Stomach (tissue), 9 donors: ENCODE data around the gene CLIP2. TPM values are rescaled to one million over a fixed set of nuclear protein-coding genes. Genes with fewer than 3 reads are reported as not detected.
"Not testable (repeated sequence)": the region's sequence is repeated elsewhere in the genome, so short reads cannot be mapped to it uniquely, and the experiment has no call there.

ENCODE experiments used
- DNase-seq, 2 donors: peaks; one replicate each; pipeline versions ENCODE4 v3.0.0 to v3.0.0-alpha.2; 2013 to 2019
- H3K27ac ChIP-seq, 5 donors: fragments of 200-600 bp in 4 of 5; sonication (generic) in 4 of 5; one replicate each; pipeline ENCODE4 v1.5.1; 2013 to 2019; ENCODE audit warnings: mild to moderate bottlenecking in 1 of 5, moderate library complexity in 1 of 5
- H3K27me3 ChIP-seq, 3 donors: fragments of 200-600 bp; sonication (generic); one replicate each; pipeline ENCODE4 v1.5.1; 2017 to 2019; ENCODE audit warnings: mixed run types in 1 of 3
- H3K36me3 ChIP-seq, 4 donors: fragments of 200-600 bp; sonication (generic); 1 replicate in 3 of 4; 2 replicates in 1 of 4; pipeline ENCODE4 v1.5.1; 2016 to 2019
- H3K4me1 ChIP-seq, 4 donors: fragments of 200-600 bp; sonication (generic); one replicate each; pipeline ENCODE4 v1.5.1; 2016 to 2019
- H3K4me3 ChIP-seq, 4 donors: fragments of 200-600 bp; sonication (generic) in 3 of 4; one replicate each; pipeline ENCODE4 v1.5.1; 2016 to 2019; ENCODE audit warnings: mild to moderate bottlenecking in 1 of 4
- H3K9me3 ChIP-seq, 4 donors: fragments of 200-600 bp; sonication (generic); one replicate each; pipeline ENCODE4 v1.5.1; 2016 to 2019
- EP300 ChIP-seq: sonication (generic); formaldehyde crosslinking; IDR thresholded peaks from one replicate; pipeline ENCODE4 v1.6.1; 2017; ENCODE audit warnings: antibody characterized with exemption
- POLR2A ChIP-seq, 4 donors: fragments of 450-650 bp; IDR thresholded peaks; one replicate each; pipeline ENCODE4 v1.6.1; 2016; ENCODE audit warnings: antibody characterized with exemption in 4 of 4, control low read depth in 2 of 4, mild to moderate bottlenecking in 1 of 4, moderate library complexity in 1 of 4
- POLR2AphosphoS5 ChIP-seq, 3 donors: sonication (generic); formaldehyde crosslinking; IDR thresholded peaks; one replicate each; pipeline ENCODE4 v1.6.1; 2016; ENCODE audit warnings: antibody characterized with exemption in 3 of 3
- WGBS, 5 donors: extraction: QIAGEN DNeasy Blood & Tissue Kit in 3 of 5; methylation state at CpG; one replicate each; pipeline versions ENCODE4 v1.1.5 to v1.1.7; 2013 to 2018; 5-methylcytosine and 5-hydroxymethylcytosine counted together
- intact Hi-C: fragments of 100-400 bp; cut with DNase I; formaldehyde crosslinking; loops from one replicate; pipeline ENCODE4 v1.15.1; 2023; ENCODE audit warnings: low total_unique reads
- polyA plus RNA-seq, 3 donors: library from polyadenylated mRNA; stranded (reverse); fragments of 200-250 nt; gene quantifications; one replicate each; pipeline ENCODE4 v1.2.3, GENCODE V29; 2013
- total RNA-seq, 5 donors: library from RNA; depleted of rRNA; stranded (reverse); fragments of >200 nt; gene quantifications; one replicate each; pipeline versions ENCODE4 v1.1.0 to v1.2.3, GENCODE V29; 2014 to 2016
- TF ChIP-seq, protein P1 (sequence below), 7 experiments: fragments of 450-650 bp in 4 of 7; fragments of 200-600 bp in 3 of 7; sonication (generic) in 3 of 7; IDR thresholded peaks; one replicate each; pipeline ENCODE4 v1.5.1; 2016 to 2019; ENCODE audit warnings: antibody characterized with exemption in 7 of 7, control low read depth in 2 of 7, mild to moderate bottlenecking in 1 of 7
- donor health status: healthy with polysubstance abuse.
- donor health status: Bipolar disorder and iron deficiency.
- donor health status: healthy.

CLIP2 gene
- total and polyA plus RNA-seq, 8 donors, result 4.5 to 485 (median 23.9) TPM

GRCh38 chr7:74418538-74418937 lies 129.3 kb downstream of the CLIP2 start:
- Histone ChIP-seq H3K9me3 (no peaks in the 10 kb centered on the region), H3K36me3 (no peaks in the 10 kb centered on the region), H3K4me1 (peaks cover 0 to 8% (median 4%) of the 10 kb centered on the region in 4 donors), H3K27me3 (no peaks in the 10 kb centered on the region), H3K4me3 (no peak overlapping the region), H3K27ac (no peak overlapping the region)
- no peak for DNase-seq
- intact Hi-C loops, result loop anchor here (5.0 kb wide), 1 partner anchor 149 kb away; no protein-coding TSS in a partner anchor
- 82 to 91% (median 85%) methylated on average over 10 of the region's 10 CpGs for WGBS, 5 donors
- TF ChIP-seq EP300, result no peak
- no peak for TF ChIP-seq POLR2AphosphoS5 (IDR thresholded peaks at IDR 0.05)
- TF ChIP-seq, protein P1, sequence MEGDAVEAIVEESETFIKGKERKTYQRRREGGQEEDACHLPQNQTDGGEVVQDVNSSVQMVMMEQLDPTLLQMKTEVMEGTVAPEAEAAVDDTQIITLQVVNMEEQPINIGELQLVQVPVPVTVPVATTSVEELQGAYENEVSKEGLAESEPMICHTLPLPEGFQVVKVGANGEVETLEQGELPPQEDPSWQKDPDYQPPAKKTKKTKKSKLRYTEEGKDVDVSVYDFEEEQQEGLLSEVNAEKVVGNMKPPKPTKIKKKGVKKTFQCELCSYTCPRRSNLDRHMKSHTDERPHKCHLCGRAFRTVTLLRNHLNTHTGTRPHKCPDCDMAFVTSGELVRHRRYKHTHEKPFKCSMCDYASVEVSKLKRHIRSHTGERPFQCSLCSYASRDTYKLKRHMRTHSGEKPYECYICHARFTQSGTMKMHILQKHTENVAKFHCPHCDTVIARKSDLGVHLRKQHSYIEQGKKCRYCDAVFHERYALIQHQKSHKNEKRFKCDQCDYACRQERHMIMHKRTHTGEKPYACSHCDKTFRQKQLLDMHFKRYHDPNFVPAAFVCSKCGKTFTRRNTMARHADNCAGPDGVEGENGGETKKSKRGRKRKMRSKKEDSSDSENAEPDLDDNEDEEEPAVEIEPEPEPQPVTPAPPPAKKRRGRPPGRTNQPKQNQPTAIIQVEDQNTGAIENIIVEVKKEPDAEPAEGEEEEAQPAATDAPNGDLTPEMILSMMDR (IDR thresholded peaks at IDR 0.05), result no peak
- no peak for TF ChIP-seq POLR2A (IDR thresholded peaks at IDR 0.05)

DNA sequence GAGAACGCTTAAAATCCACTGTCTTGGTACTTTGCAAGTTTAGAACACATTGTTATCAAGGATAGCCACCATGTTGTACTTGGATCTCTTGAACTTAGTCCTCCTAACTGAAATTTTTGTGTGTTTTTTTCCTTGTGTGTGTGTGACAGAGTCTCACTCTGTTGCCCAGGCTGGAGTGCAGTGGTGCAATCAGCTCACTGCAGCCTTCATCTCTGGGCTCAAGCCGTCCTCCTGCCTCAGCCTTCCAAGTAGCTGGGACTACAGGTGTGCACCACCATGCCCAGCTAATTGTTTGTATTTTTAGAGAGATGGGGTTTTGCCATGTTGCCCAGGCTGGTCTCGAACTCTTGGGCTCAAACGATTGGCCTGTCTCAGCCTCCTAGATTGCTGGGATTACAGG lies 130.0 kb downstream of the CLIP2 start:
- H3K27ac ChIP-seq, H3K36me3 ChIP-seq, H3K9me3 ChIP-seq, DNase-seq, H3K27me3 ChIP-seq, H3K4me3 ChIP-seq, H3K4me1 ChIP-seq: not testable (repeated sequence)
- intact Hi-C loops, result loop anchor here (5.0 kb wide), 1 partner anchor 148 kb away; no protein-coding TSS in a partner anchor
- 51 to 74% (median 59%) methylated on average over 3 to 4 of the region's 4 CpGs for WGBS, 5 donors

- no peak for DNase-seq
- H3K4me3 ChIP-seq, result no peak overlapping the region
- no peaks in the 10 kb centered on the region for H3K9me3 ChIP-seq
- TF ChIP-seq, protein P1 (IDR thresholded peaks at IDR 0.05), result no peak
- TF ChIP-seq POLR2A (IDR thresholded peaks at IDR 0.05) (no peak), POLR2AphosphoS5 (IDR thresholded peaks at IDR 0.05) (no peak), EP300 (no peak)
- H3K4me1 ChIP-seq, result peaks cover 0 to 8% (median 4%) of the 10 kb centered on the region in 4 donors
- no peaks in the 10 kb centered on the region for H3K36me3 ChIP-seq
- WGBS, 5 donors, result 88 to 95% (median 93%) methylated on average over 4 of the region's 4 CpGs
- no peak overlapping the region for H3K27ac ChIP-seq
- no peaks in the 10 kb centered on the region for H3K27me3 ChIP-seq
- intact Hi-C loops, result loop anchor here (10.0 kb wide), 1 partner anchor 125 kb away; no protein-coding TSS in a partner anchor
Measured at GRCh38 chr7:74420006-74420405, 130.8 kb downstream of the CLIP2 start.

DNA sequence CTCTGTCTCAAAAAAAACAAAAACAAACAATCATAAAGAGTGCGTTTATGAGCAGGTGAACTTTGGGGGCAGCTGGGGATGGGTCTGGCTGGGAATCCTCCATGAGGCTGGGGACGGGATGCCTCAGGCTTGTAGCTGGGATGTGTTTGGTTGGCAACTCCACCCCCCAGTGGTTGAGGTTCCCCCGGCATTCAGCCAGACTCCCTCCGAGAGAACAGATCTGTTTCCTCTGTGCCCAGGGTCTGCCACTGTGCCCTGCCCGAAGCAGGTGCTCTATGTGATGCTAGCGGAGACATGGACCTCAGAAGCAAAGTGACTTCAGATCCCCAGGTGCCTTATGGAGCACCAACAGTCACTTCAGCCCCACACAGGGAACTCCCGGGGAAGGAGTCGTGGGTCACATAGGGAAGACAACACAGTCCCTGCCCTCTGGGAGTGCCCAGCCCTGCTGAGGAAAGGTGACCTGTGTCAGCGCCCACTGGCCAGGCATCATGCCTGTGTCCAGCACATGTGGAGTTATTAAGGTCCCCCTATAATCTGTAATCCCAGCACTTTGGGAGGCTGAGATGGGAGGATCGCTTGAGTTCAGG lies 135.2 kb downstream of the CLIP2 start:
- TF ChIP-seq POLR2A (IDR thresholded peaks at IDR 0.05) (no peak), EP300 (no peak), POLR2AphosphoS5 (IDR thresholded peaks at IDR 0.05) (no peak)
- TF ChIP-seq, protein P1 (IDR thresholded peaks at IDR 0.05), result no peak
- no peaks in the 10 kb centered on the region for H3K9me3 ChIP-seq
- 79 to 88% (median 87%) methylated on average over 8 to 10 of the region's 10 CpGs for WGBS, 5 donors
- intact Hi-C loops, result loop anchor here (10.0 kb wide), 1 partner anchor 120 kb away; no protein-coding TSS in a partner anchor
- H3K36me3 ChIP-seq, result no peaks in the 10 kb centered on the region
- DNase-seq, result no peak
- H3K4me1 ChIP-seq, result peaks cover 0 to 3% (median 0%) of the 10 kb centered on the region in 4 donors
- no peaks in the 10 kb centered on the region for H3K27me3 ChIP-seq
- H3K27ac ChIP-seq, result no peak overlapping the region
- no peak overlapping the region for H3K4me3 ChIP-seq

DNA sequence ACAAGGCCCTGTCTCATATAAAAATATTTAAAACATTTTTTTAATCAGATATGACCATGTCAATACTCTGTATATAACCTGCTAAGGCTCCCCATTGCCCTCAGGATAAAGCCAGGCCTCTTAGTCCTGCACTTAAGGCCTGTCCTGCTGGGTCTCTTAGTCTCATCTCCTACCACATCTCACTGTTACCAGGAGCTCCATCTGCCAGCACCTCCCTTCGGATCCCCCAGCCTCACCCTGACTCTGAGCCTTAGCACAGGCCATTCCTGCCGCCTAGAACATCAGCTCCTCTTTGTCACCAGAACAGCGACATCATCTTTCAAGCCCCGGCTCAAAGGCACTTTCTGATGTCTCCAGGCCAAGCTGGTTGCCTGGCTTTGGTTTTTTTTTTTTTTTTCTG lies 138.8 kb downstream of the CLIP2 start:
- Histone ChIP-seq H3K27ac (no peak overlapping the region), H3K4me1 (peaks cover 0 to 8% (median 0%) of the 10 kb centered on the region in 4 donors), H3K27me3 (no peaks in the 10 kb centered on the region), H3K9me3 (no peaks in the 10 kb centered on the region), H3K4me3 (no peak overlapping the region), H3K36me3 (no peaks in the 10 kb centered on the region)
- DNase-seq, result no peak
- WGBS, 5 donors, result 89 to 96% (median 93%) methylated on average over 4 of the region's 4 CpGs
- intact Hi-C loops, result loop anchor here (10.0 kb wide), 1 partner anchor 117 kb away; no protein-coding TSS in a partner anchor
- TF ChIP-seq EP300 (no peak), POLR2AphosphoS5 (IDR thresholded peaks at IDR 0.05) (no peak), POLR2A (IDR thresholded peaks at IDR 0.05) (no peak)
- TF ChIP-seq, protein P1 (IDR thresholded peaks at IDR 0.05), result no peak
